Nasal cavity respiratory epithelium epithelial cell of viscerocranial mucosa (primary cell): ENCODE results near the gene FEM1B. TPM values are rescaled to one million over a fixed set of nuclear protein-coding genes. Genes with fewer than 3 reads are reported as not detected.

Experiments used
- total RNA-seq: library from RNA; depleted of rRNA; stranded (reverse); fragments of >200 nt; gene quantifications from 2 replicates; pipeline ENCODE4 v1.2.3, GENCODE V29; 2014

FEM1B gene
- 155 and 220 TPM in 2 replicates for total RNA-seq

GRCh38 chr15:68277603-68278344 lies at the start of gene FEM1B:
Gene FEM1B (plus strand): TSS chr15:68277745. CDS start chr15:68278418, 673 bp downstream.

GRCh38 chr15:68229386-68230156 lies 48.0 kb upstream of the FEM1B start, which contains the start of gene CLN6:
Gene CLN6 (minus strand): TSS chr15:68229728. CDS start chr15:68229584, 144 bp downstream.

Other genes with a start within 250 kb of the FEM1B start
- 6.5 and 16.5 TPM in 2 replicates for gene PIAS1, start 223.4 kb upstream of the FEM1B start, total RNA-seq
- gene CALML4, start 72.4 kb upstream of the FEM1B start, total RNA-seq, result 3.8 and 8.2 TPM in 2 replicates
- gene CLN6, start 48.0 kb upstream of the FEM1B start, total RNA-seq, result 7.5 and 17.2 TPM in 2 replicates
- under 0.01 TPM in 1 of 2 replicates, not detected in the other for gene ITGA11, start 154.4 kb downstream of the FEM1B start, total RNA-seq